ENCODE data around the gene TSPAN32.

Gene TSPAN32

DNA sequence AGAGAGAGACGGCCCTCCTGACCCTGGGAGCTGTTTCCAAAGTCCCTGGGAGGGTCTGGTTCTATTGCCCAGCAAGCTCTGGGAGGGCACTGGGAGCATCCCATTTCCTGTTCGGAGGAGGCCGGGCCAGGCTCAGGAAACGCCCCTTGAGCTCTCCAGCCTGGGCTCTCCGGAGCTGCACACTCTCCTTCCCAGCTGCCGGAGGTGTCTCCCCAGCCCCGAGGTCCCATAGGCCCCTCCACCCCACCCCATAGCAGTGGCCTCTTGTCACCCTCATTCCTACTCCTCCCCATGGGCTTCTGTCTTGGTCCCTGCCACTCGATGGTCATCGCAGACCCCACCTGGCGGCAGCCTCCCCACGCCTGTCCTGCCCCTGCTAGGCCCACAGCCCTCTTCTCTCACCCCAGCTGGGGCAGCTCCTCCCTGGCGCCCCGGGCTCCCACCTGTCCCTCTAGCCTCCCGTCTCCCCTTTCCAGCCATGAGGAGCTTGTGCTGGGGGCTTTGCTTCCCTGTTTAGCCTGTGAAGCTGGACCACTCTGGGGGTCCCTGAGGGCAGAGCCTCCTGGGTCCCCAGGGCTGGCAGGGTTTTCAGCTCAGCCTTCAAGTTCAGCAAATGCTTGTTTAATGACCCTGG, 2.8 kb downstream of the TSPAN32 start:
- DNase-seq (ENCODE audit: low read depth) = no peak

DNA sequence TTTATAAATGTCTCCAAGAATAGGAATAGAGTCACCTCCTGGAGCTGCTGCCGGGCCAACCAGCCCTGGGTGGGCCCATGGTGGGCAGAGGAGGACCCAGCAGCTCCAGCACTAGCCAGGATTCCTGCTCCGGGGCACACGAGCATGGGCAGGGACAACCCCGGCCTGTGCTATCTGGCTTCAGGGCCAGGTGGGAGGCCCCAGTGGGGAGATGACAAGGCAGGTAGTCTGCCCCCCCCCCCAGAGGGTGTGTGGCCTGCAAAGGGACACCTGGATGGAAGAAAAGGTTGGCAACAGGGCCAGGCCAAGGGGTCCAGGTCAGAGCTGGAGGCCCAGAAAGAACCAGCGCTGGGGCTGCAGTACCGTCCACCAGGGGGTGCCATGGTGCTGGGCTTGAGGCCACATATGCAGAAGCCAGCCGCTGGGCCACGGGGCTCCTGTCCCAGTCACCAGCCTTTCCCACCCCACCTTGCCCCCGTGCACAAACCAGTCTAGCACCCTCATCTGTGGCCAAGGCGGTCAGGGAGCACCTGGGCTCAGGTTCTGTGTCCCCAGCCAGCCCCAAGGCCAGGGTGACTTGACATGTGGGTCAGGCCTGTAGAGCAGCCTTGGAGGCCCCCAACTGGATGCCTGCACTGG, 3.4 kb downstream of the TSPAN32 start:
- peak; percentile 62 for DNase-seq (ENCODE audit: low read depth)

- peak; percentile 62 for DNase-seq (ENCODE audit: low read depth)
These were observed 4.1 kb downstream of the TSPAN32 start for GRCh38 chr11:2305788-2306451.

DNA sequence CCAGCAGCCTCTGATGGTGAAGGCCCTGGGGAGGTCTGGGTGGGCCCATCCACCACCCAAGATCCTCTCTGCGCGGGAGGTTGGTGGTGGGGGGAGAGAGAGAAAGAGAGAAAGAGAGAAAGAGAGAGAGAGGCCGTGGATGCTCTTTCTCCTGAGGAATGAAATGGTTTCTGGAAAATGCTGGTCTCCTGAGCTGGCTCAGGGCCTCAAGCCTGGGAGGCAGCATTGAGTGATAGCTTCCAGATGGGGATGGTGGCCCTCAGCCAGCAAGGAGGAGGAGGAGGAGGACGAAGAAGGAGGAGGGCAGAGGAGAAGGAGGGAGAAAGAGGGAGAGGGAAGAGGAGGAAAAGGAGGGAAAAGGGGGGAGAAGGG, 4.6 kb downstream of the TSPAN32 start:
- peak; percentile 91 for DNase-seq (ENCODE audit: low read depth)

- no peak for DNase-seq (ENCODE audit: low read depth)
These were observed 5.2 kb downstream of the TSPAN32 start for GRCh38 chr11:2306877-2307500.

- no peak for DNase-seq (ENCODE audit: low read depth)
These were observed 5.9 kb downstream of the TSPAN32 start for GRCh38 chr11:2307501-2308331.

- no peak for DNase-seq (ENCODE audit: low read depth)
These were observed 6.9 kb downstream of the TSPAN32 start for GRCh38 chr11:2308713-2309112.

- DNase-seq (ENCODE audit: low read depth) = no peak
These were observed 7.6 kb downstream of the TSPAN32 start for GRCh38 chr11:2309251-2310072.

- DNase-seq (ENCODE audit: low read depth) = no peak
These were observed 8.4 kb downstream of the TSPAN32 start for GRCh38 chr11:2310073-2310785.

- DNase-seq (ENCODE audit: low read depth) = no peak
These were observed 9.1 kb downstream of the TSPAN32 start for GRCh38 chr11:2310786-2311352.

- DNase-seq (ENCODE audit: low read depth) = no peak
These were observed 9.7 kb downstream of the TSPAN32 start for GRCh38 chr11:2311353-2312133.

- peak; percentile 84 for DNase-seq (ENCODE audit: low read depth)
These were observed 10.6 kb downstream of the TSPAN32 start for GRCh38 chr11:2312232-2313042.

DNA sequence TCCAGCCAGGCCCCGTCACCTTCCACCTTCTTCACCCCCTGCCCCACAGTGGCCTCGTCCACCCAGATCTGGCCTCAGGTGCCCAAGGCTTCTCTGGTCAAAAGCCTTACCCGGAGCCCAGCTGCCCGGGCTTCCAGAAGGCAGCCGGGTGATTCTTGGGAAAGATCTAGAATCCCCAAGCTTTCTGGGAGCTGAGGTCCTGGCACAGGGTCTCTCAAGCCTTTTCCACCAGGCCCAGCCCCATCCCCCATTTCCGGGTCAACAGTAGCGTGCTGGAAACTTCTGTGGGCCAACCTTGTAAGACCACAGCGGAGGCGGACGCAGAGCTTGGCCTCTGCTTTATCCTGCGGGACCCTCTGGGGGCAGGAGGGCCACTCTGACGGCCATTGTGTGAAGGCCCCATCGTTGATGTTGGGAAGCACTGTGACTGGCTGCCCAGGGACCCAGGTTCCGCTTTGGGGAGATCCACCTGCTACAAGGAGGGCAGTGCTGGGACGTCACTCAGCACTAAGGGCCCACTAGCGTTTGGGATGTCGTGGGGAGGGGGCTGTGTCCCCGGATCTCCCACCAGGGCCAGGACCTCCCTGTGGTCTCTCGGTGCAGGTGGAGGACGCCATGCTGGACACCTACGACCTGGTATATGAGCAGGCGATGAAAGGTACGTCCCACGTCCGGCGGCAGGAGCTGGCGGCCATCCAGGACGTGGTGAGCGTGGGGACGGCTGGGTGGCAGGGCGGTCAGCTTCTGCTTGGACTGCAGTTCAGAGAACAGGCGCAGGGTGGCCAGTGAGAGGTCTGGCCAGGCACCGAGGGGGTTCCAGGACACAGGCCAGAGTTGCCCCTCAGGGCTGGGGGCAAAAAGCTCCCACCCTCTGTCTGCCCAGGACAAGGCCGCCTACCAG, 11.5 kb downstream of the TSPAN32 start:
- no peak for DNase-seq (ENCODE audit: low read depth)

GRCh38 chr11:2314136-2314524, 12.3 kb downstream of the TSPAN32 start:
- DNase-seq (ENCODE audit: low read depth) = no peak

- peak; percentile 96 for DNase-seq (ENCODE audit: low read depth)
These were observed 12.9 kb downstream of the TSPAN32 start for GRCh38 chr11:2314525-2315394.

GRCh38 chr11:2315395-2316168, 13.8 kb downstream of the TSPAN32 start:
- DNase-seq (ENCODE audit: low read depth) = no peak
